Mononuclear cell (primary cell): ENCODE measurements around the gene ACMSD. TPM values are rescaled to one million over a fixed set of nuclear protein-coding genes. Genes with fewer than 3 reads are reported as not detected.
"Not testable (repeated sequence)": the region's sequence is repeated elsewhere in the genome, so short reads cannot be mapped to it uniquely, and the experiment has no call there.

Experiments used
- H3K27me3 ChIP-seq: 2 replicates; pipeline ENCODE4 v1.6.0; 2011; ENCODE audit warnings: low read length, control low read depth; ENCODE audit not compliant: insufficient read depth
- H3K4me1 ChIP-seq: 2 replicates; pipeline ENCODE4 v1.5.1; 2011; ENCODE audit warnings: mild to moderate bottlenecking, low read length, control low read depth; ENCODE audit not compliant: insufficient read depth
- H3K4me3 ChIP-seq: 2 replicates; pipeline ENCODE4 v1.5.1; 2011; ENCODE audit warnings: mild to moderate bottlenecking, low read length, moderate library complexity
- H3K9me3 ChIP-seq: 2 replicates; pipeline ENCODE4 v1.5.1; 2011; ENCODE audit warnings: low read depth, mild to moderate bottlenecking, control low read depth, low read length
- total RNA-seq: library from RNA; depleted of rRNA; stranded (reverse); fragments of >200 nt; gene quantifications from one replicate; pipeline ENCODE4 v1.2.3, GENCODE V29; 2012

The ACMSD gene
- total RNA-seq, 1 donor: not detected

DNA sequence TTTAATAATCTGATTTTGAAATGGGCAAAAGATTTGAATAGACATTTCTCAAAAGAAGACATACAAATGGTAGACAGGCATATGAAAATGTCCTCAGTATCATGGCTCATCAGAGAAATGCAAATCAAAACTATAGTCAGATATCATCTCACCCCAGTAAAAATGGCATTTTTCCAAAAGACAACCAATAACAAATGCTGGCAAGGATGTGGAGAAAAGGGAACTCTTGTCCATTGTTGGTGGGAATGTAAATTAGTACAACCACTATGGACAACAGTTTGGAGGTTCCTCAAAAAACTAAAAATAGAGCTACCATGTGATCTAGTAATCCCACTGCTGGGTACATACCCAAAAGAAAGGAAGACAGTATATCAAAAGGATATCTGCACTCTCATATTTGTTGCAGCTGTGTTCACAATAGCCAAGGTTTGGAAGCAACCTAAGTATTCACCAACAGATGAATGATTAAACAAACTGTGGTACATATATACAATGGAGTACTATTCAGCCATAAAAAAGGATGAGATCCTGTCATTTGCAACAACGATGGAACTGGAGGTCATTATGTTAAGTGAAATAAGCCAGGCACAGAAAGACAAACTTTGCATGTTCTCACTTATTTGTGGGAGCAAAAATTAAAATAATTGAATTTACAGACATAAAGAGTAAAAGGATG is 69.2 kb downstream of the ACMSD start:
- H3K4me1 ChIP-seq, H3K4me3 ChIP-seq, H3K27me3 ChIP-seq, H3K9me3 ChIP-seq: not testable (repeated sequence)

DNA sequence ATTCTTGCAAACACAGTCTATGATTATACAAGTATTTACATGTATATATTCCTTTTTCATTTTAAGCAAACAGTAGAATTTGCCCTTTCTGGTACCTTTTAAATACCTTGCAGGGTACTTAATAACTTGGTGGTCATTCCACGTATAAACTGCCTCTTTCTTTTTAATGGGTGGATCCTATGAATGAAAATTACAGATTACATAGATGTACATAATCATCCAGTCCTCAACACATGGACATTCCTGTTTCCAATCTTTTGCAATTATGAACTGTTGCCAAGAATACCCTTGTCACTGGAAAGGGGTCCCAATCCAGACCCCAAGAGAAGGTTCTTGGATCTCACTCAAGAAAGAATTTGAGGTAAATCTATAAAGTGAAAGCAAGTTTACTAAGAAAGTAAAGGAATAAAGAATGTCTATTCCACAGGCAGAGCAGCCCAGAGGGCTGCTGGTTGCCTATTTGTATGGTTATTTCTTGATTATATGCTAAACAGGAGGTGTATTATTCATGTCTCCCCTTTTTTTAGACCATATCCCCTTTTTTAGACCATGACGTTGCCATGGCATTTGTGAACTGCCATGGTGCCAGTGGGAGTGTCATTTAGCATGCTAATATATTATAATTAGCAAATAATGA is 72.5 kb downstream of the ACMSD start:
- no peaks in the 10 kb centered on the region for H3K9me3 ChIP-seq
- no peaks in the 10 kb centered on the region for H3K27me3 ChIP-seq
- no peak overlapping the region for H3K4me3 ChIP-seq
- no peaks in the 10 kb centered on the region for H3K4me1 ChIP-seq

DNA sequence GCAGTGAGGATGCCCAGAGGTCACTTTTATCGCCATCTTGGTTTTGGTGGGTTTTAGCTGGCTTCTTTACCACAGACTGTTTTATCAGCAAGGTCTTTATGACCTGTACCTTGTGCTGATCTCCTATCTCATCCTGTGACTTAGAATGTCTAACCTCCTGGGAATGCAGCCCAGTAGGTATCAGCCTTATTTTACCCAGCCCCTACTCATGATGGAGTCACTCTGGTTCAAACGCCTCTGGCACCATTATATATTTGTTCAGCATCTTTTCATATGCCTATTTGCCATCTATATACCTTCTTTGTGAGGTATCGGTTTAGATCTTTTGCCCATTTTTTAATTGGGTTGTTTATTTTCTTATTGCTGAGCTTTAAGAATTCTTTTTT is 73.0 kb downstream of the ACMSD start:
- Histone ChIP-seq H3K4me3 (no peak overlapping the region), H3K9me3 (no peaks in the 10 kb centered on the region)

DNA sequence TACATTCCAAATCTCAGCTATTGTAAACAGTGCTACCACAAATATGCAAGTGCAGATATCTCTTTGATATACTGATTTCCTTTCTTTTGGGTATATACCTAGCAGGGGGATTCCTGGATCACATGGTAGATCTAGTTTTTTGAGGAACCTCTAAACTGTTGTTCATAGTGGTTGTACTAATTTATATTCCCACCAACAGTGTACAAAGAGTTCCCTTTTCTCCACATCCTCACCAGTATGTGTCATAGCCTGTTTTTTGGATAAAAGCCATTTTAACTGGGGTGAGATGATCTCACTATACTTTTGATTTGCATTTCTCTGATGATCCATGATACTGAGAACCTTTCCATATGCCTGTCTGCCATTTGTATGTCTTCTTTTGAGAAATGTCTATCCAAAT is 73.9 kb downstream of the ACMSD start:
- no peaks in the 10 kb centered on the region for H3K9me3 ChIP-seq
- H3K27me3 ChIP-seq: no peaks in the 10 kb centered on the region
- H3K4me3 ChIP-seq: no peak overlapping the region
- peaks cover 6% of the 10 kb centered on the region for H3K4me1 ChIP-seq

More for the DNA sequence above, 73.0 kb downstream of the ACMSD start:
- H3K4me1 ChIP-seq: no peaks in the 10 kb centered on the region
- no peaks in the 10 kb centered on the region for H3K27me3 ChIP-seq

DNA sequence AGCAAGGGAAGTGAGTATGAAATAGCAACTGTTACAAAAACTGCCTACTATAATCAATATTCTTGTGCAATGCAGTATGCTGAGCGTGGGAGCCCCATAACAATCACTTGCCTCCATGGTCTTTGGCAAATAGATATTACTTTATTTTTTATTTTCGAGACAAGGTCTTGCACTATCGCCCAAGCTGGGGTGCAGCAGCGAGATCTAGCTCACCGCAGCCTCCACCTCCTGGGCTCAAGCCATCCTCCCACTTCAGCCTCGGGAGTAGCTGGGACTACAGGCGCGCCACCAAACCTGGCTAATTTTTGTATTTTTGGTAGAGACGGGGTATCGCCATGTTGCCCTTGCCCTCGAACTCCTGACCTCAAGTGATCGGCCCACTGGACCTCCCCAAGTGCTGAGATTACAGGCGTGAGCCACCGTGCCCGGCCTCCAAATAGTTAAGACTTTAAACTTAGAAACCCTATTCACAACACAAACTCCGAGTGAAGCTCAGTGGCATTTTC is 79.0 kb downstream of the ACMSD start:
- H3K4me3 ChIP-seq: peak overlapping the region; percentile 77
- peaks cover 21% of the 10 kb centered on the region for H3K4me1 ChIP-seq
- no peaks in the 10 kb centered on the region for H3K9me3 ChIP-seq
- H3K27me3 ChIP-seq: no peaks in the 10 kb centered on the region

DNA sequence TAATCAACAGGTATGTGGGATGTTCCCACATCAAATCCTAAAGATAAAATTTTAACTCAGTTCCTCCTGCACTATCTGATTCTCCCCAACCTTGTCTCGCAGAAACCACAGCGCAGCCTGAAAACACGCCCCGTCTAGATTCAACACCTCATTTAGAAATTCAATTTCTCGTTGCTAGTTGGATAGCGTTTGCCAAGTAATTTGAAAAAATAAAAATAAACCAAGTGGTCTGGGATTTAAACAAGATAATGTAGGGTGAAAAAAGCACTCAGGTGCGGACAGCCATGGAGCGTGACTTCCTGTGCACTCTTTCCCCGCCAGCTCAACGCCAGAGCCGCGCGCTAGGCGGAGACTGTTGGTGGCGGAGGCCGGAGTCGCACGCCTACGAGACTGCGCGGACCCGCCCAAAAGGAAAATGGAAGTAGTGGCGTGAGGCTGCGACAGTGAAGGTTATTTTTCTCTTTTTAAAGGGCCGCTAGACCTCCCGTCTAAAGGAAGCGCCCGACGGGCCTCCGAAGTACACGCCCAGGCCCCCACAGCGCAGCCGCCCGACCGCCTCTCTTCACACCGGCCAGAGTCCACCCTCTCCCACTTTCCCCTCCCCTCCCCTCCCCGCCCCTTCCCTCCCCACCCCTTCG is 79.6 kb downstream of the ACMSD start:
- Histone ChIP-seq H3K9me3 (no peaks in the 10 kb centered on the region), H3K4me3 (peak overlapping the region; percentile 77), H3K4me1 (peaks cover 26% of the 10 kb centered on the region), H3K27me3 (no peaks in the 10 kb centered on the region)

DNA sequence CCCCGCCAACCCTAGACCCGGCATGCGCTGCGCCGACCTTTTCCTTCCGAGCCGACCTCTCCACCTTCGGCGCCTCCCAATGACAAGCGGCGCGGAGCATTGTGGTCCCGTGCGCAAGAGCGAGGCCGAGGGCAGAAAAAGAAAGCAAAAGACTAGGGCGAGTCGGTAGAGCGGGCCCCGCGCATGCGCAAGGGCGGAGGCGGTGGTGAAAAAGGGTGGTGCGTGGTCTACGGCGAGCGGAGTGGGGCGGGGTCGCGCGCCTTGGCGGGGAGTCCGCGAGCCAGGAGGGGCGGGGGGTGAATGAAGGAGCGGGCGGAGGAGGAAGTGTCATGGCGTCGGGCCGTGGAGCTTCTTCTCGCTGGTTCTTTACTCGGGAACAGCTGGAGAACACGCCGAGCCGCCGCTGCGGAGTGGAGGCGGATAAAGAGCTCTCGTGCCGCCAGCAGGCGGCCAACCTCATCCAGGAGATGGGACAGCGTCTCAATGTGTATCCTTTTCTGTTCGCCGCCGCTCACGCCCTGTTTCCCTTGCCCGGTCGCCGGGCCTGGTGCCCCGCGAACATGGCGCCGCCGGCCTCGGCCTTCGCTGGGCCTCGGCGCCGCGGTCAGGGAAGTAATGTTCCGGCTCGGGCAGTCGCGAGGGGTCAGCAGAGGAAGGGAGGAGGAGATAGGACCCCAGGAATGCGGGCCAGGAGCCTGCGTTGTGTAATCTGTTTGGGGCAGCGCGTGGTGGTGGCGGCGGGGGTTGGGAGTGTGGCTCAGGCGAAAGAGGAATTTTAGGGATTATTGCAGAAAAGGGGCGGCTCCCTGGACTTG is 80.3 kb downstream of the ACMSD start, which contains the start of gene CCNT2:
Gene CCNT2 (plus strand): TSS at position 297 of the 815 bp plus-strand sequence. CDS start 33 bp downstream, at position 330.
- peaks cover 27% of the 10 kb centered on the region for H3K4me1 ChIP-seq
- H3K4me3 ChIP-seq: peak within 1 kb of the TSS; percentile 99

DNA sequence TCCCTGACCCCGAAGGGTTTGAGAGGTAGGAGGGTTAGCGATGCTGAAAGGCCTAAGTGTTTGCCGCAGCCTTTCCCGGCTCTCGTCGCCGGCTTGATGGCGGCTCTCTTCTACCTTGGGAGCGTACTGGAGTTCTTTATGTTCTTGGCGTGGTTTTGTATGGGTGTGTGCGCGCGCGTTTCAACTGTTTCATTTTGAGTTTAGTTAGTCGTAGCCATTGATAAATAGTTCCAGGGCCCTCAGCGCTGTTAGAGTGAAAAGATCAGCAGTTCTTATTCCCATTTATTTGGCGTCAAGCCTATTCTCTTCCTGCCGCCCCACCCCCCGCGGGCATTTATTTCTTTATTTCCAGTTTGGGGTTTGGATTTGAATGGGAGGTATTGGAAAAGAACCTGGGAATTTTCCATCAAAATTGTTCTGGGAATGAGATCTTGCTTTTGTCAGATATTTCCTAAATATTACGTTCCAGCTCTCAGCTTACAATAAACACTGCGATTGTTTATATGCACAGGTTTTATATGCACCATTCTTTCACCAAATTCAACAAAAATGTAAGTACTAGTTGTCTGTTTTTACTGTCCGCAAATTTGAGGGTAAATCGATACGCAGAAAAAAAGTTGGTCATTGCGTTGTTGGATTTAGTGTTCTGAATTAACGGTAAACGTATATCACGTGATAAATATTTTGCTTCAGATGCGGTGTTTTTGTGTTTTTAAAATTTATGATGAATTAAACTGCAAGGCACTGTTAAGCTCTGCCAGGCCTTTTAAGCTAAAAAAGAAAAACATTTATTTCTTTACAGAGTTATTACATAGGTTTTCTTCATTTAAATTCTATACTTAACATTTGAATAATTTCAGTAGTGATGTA is 81.2 kb downstream of the ACMSD start:
- Histone ChIP-seq H3K27me3 (no peaks in the 10 kb centered on the region), H3K4me1 (peaks cover 27% of the 10 kb centered on the region), H3K4me3 (peak overlapping the region; percentile 99), H3K9me3 (no peaks in the 10 kb centered on the region)

More for the DNA sequence above, 80.3 kb downstream of the ACMSD start, which contains the start of gene CCNT2:
- H3K27me3 ChIP-seq: no peaks in the 10 kb centered on the region
- no peaks in the 10 kb centered on the region for H3K9me3 ChIP-seq

DNA sequence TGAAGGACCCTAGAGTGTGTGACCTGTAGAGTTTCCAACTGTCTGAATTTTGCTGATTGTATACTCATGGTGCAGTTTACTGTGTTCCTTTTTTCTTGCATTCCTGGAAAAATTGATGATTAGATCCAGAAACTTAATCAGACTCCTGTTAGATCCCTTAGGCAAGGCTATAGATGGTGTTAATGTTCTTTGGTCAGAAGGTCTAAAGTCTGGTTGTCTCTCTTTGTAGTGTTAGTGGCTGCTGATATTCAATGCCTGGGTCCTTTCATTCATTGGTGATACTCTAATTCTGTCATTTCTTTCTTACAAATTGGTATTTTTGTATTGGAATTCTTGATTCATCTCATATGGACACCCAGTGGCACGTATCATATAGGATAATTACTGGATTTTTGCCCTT is 86.5 kb downstream of the ACMSD start:
- Histone ChIP-seq H3K4me1 (peaks cover 22% of the 10 kb centered on the region), H3K27me3 (no peaks in the 10 kb centered on the region), H3K4me3 (no peak overlapping the region), H3K9me3 (no peaks in the 10 kb centered on the region)

DNA sequence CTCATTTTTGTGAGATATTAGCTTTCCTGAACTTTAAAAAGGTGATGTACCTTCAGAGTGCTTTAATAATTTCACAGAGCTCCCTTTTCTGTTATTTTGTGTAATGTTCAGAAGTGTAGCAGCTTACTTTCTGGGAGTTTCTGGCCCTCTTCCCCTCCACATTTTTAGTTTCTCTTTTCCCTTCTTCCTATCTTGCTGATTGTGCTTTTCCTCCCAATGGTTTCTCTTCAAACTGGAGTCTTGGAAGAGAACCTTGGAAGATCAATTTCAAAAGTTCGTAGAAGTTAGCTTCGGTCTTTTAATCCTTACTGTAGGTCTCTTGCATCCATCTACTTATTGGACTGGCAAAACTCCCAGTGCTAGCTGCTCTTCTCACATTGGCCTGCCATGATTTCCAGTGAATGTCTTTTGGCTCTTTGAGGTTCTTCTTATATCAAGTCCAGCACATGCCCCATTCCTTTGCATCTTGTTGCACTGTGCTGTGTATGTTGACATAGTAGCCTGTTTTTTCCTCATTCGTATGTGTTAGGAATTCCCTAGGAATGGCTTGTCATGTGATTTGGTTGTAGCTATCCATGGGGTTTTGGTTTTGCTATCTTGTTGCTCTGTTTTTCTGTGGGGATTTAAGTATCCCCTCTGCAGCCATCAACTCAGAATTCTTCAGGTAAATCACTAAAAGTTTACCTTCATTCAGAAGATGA is 88.0 kb downstream of the ACMSD start:
- Histone ChIP-seq H3K27me3 (no peaks in the 10 kb centered on the region), H3K9me3 (no peaks in the 10 kb centered on the region), H3K4me3 (no peak overlapping the region), H3K4me1 (peaks cover 18% of the 10 kb centered on the region)

DNA sequence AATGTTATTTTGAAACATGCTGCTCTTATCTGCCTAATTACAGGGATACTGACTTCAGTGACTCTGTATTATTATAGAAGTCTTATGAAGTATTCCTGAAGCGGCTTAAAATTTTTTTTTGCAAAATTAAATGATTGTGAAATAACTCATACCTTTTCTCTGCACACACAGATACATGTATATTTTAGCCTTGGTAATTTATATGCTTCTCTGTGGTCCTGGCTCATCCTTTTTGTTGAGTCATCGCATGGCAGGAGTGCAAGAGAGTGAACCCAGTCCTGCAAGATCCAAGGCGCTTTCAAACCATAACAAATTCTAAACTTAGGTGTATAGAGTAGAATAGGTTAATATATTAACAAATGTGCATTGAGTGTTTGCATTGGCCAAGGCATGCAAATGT is 88.8 kb downstream of the ACMSD start:
- no peaks in the 10 kb centered on the region for H3K27me3 ChIP-seq
- H3K9me3 ChIP-seq: no peaks in the 10 kb centered on the region
- peaks cover 16% of the 10 kb centered on the region for H3K4me1 ChIP-seq
- no peak overlapping the region for H3K4me3 ChIP-seq

DNA sequence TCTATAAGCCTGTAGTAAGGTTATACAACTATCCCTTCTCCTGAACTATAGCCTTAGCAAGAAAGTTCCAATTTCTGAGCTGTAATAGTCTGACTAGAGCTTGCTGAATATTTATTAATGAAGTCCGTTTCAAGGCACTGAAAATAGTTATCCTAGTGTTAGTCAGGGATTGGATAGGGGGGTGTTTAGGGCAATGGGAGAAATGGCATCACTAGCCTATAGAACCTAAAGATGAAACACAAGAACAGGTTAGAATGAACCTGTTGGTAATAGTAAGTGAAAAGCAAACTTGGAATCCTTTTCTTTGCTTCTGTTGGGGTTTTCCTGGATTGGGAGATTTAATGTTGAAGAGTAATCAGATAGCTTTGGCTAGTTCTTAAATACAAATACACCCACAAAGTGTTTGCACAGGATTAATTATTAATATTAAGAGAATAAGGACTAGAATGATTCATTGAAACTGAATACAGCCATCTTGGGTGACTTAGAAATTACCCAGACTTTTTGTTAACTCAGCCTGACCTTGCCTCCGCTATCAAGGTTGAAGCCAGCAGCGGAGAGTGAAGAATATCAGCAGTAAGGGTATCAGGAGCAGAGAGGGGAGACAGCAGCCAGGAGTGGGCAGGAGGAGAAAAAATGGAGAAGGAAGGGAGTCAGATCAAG is 94.6 kb downstream of the ACMSD start:
- Histone ChIP-seq H3K4me1 (peaks cover 21% of the 10 kb centered on the region), H3K9me3 (no peaks in the 10 kb centered on the region), H3K4me3 (no peak overlapping the region), H3K27me3 (no peaks in the 10 kb centered on the region)

DNA sequence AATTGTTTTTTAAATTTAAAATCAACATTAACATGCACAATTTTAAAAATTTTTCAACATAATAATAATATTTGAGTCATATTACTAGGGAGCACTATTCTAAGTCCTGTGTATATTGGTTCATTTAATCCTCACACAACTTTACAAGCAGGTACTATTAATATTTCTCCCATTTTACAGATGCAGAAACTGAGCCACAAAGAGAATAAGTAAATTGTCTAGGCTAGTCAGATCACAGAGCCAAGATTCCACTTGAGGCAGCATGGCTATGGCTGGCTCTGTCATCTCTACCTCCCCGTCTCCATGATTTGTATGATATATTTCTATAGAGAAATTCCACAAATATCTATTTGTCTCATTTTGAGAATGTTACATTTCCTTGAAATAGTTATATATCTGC is 95.3 kb downstream of the ACMSD start:
- Histone ChIP-seq H3K9me3 (no peaks in the 10 kb centered on the region), H3K4me3 (no peak overlapping the region), H3K4me1 (peaks cover 21% of the 10 kb centered on the region), H3K27me3 (no peaks in the 10 kb centered on the region)
